GM18520 (cell line): Measurements from ENCODE around the gene GH2.
"Not testable (repeated sequence)": the region's sequence is repeated elsewhere in the genome, so short reads cannot be mapped to it uniquely, and the experiment has no call there.

Experiments
- ATAC-seq: cut with Tn5 transposase; IDR thresholded peaks from one replicate; pipeline ENCODE4 v1.9.1; 2021; ENCODE audit not compliant: unreplicated experiment

GH2 gene

DNA sequence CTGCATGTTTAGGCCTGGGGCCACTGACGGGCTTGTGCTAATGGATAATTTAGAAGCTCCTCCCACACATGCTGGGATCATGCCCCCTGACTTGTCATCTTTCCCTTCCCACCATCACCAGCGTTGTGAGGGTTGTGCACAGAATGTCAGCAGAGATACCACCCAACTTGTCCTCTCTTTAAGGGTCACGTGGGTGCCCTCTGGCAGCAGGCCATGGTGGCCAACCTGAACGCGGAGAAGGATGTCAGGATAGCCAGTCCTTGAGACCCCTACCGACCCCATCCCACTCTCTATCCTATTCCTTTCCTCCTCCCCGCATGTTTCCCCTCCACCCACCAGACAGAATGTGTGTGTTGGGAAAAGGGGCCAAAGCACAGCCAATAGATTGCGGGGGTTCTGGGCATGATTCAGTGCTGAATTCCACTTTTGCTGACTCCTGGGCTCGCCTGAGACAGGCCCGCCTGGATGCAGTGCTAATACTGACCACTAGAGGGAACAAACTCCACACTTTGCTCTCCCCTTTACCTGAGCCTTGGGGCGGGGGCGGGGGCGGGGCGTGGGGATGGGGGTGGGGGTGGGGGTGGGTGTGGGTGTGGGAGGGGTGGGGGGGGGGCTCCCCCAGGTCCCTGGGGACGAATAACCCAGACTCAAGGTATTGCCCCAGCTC lies at the start of gene GH2:
GH2 (minus strand) TSS at position 10 of the 667 bp plus-strand sequence. CDS start 143 bp downstream, outside the sequence.
- no peak for ATAC-seq

DNA sequence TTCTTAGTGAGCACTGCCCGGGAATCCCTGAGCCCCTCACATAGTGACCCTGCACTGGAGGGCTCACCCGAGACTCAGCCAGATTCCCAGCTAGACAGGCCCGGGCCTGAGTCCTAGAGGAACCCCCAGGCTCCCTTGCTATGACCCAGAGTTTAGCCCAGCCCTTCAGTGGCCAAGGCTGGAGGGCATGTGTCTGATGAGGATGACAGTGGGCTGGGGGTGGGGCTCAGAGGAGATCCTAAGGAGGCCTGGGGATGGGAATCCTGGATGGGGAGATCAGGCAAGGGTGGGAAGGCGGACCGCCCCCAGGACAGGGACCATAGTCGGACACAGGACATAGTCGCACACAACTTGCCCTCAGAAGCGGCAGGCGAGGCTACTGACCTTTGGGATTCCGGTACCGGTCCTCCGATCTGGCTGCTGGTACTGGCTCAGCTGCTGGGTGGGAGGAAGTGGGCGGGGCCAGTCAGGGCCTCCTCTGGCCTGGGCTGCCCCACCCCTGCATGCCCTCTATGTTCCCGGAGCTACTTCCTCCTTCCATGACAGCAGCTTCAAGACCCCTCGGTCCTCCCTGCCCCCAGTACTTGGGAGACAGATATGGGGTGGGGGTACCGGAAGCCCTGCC lies 49.3 kb upstream of the GH2 start:
- peak; percentile 35 for ATAC-seq

DNA sequence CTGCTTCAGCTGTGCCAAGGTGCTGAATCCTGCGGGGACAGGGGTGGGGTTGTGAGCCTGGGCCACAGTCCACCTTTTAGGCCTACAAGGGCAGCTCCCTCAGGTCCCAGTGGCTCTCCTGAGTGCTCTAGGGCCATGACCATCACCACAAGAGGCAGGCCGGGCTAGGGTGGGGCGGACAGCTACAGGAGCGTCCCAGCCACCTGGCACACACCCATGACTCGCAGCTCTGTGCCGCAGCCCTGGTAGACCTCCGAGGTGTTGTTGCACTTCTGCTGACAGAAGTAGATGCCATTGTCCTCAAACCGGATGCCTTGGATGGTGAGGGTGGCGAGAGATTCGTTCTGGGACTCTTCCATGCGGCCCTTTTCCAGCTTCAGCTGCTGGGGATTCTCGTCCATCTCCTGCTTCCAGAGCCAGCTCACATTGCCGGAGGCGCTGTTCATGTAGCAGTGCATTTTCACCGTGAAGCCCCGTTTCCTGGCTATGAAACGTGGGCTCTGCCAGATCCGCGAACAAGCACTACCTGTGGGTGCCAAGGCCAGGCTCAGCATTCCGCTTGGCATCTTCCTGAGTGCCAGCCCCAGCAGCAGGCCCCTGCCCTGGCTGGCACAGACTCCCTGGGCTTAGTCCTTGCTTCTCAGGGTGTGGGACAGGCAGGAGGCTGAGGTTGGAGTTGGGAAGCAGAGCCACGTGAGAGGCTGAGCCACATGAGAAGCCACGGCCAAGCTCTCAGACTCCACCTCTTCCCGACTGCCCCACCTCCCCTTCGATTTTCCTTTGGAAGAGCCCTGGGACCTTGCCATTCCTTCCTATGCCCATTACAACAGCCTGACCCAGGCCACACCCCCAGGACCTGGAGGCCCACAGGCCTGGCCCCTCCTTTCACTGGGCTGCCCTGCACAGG lies 48.4 kb upstream of the GH2 start:
- no peak for ATAC-seq

DNA sequence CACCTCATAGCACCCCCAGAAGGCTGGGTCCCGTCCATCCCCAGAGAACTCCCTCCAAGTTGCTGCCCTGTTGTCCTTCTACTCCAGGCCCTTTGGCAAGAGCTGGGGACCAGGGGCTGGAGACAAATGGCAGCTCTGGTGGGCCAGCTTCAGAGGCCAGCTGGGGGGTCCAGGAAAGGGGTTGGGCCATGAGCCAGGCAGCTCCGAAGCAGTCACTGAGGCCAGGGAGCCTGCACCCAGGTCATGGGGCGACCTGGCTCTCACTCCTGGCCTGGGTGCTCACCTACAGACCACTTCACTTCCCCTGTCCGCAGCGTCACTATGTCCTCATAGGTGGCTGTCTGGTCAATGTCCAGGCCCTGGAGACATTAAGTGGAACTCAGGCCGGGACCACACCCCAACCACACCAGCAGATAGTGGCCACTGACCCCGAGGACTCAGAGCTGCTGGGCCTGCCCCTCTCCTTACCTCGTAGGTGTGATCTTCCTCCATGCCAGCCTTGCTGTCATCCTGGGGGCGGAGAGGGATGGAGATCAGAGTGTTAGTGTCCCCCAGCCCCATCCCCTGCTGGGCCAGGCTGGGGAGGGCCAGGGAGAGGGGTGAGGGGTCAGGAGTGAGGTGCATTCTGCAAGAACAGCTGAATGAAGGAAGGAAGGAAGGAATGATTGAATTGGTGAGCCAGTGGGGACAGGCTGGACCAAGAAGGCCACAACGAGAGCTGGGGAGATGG lies 47.4 kb upstream of the GH2 start:
- ATAC-seq: no peak

DNA sequence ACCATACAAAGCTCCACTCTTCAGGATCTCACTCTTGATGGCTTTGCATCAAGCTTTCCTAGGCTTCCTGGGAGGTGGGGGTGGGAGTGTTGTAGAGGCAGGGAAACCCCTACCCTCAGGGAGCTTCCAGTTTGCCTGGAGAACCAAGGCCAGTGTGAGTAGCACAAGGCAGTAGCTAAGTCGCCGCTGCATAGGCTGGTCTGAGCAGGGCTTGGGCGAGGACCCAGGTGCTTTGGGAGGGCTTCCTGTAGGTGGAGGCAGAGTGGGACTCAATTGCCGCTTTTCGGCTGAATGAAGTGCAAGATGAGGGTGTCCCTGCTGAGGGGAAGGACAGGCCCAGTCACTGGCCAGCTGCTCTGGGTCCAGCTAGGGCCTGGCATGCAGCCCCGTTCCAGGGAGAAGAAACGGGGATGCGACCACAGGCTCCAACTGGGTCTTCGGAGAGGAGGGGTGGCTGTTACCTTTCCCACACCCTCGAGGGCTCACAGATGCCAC lies 46.5 kb upstream of the GH2 start:
- no peak for ATAC-seq

DNA sequence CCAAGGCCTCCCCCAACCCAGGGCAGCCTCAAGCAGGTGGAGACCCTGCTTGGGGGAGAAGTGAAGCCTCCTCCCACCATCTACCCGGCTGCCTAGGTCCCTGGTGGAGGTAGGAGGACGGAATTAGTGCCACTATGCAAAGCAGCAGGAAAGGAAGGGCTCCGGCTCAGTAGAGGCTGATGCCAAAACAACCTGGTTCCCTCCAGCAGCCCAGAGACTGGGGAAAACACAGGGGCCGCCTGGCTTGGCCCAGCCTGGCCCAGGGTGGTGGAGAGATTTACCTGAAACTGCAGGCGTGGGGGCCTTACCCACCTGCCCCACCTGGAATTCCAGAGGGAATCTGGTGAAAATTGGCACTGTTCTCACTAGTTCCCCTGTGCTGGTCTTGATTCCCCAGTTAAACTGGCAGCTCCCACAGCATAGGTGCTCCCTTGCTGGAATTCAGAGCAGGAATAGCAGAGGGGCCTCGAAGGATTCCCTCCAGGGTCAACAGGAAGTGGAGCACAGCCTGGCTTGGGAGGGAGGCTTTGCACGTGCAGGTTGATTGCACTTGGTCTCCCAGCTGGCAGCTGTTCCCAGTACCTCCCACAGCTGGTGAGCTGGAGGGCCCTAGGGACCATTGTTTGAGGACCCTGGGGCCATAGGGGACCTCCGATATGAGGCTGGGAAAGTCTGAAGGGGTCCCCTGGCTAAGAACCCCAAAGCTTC lies 45.9 kb upstream of the GH2 start:
- ATAC-seq: no peak

DNA sequence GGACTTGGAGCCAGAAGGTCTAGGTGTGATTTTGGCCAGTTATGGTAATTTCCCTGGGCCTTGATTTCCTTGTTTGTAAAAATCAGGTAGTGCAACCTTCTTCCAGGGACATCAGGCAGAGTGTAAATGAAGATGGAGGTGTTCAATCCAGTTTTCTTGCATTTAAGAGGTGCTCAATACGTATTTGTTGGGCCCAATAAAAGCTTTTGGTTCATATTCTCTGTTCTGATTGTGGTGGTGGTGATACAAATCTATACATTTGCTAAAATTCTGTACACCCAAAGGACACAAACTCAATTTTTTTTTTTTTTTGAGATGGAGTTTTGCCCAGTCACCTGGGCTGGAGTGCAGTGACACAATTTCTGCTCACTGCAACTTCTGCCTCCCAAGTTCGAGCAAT lies 44.4 kb upstream of the GH2 start:
- ATAC-seq: no peak

DNA sequence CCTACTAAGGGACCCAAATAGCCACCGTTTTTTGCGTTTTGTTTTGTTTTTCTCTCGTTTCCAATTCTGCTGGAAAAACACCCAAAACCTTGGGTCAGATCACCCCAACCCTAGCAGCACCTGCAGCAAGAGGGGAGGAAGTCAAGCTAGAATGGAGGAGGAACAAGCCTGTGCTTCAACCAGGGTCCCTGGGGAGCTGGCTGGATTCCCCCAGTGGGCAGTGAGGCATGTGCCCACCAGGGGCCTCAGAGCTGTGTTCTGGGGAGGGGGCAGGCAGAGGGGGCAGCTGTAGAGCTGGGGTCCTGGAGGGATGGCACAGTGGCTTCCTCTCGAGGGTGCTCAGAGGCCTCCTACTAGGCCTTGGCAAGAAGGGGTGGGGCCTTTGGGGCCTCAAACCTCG lies 43.9 kb upstream of the GH2 start:
- no peak for ATAC-seq

DNA sequence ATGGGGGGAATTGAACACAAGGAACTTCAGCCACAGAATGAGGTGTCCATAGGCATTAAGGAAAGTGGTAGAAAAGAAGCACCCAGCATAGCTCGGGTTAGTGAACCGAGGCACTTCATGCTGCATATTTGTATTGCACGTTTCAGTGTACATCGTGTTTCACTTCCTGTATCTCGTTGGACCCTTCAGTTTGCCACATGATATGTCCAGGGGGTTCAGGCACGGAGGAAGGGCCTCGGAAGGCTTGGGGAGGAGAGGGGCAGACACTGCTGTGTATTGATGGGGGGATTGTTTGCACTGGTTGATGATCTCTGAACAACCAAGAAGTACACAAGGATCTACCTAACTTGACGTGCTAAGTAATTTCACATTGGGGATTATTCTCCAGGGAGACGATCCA lies 40.7 kb upstream of the GH2 start:
- not testable (repeated sequence) for ATAC-seq

DNA sequence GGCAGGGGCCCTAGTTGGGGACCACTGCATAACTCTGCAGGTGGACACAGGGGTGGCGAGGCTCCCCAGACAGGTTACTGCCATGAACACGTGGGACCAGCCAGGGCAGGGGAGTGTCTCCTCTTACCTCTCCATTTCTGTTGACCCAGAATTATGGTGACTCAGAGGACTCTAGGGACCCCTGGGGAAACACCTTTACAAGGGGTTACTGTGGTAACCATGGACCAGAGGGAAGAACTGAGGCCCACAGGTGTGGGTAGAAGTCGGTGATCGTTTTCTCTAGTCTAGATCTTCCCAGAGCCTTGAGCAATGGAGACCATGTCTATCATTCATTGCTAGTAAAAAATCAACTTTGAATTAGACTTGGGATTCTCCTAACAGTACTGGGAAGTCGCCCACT lies 39.0 kb upstream of the GH2 start:
- ATAC-seq: not testable (repeated sequence)

DNA sequence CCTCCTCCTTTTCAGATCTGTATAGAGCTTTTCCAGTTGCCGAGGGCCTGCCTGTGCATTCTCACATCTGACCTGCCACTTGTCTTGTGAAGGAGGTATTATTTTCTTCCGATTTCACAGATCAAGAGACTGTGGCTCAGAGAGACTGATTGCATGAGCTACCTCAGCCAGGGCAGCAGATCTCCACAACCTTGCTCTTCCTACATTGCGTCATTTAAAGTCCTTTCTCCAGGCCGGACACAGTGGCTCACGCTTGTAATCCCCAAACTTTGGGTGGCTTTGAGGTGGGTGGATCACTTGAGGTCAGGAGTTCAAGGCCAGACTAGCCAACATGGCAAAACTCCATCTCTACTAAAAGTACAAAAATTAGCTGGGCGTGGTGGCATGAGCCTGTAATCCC lies 38.3 kb upstream of the GH2 start:
- not testable (repeated sequence) for ATAC-seq

DNA sequence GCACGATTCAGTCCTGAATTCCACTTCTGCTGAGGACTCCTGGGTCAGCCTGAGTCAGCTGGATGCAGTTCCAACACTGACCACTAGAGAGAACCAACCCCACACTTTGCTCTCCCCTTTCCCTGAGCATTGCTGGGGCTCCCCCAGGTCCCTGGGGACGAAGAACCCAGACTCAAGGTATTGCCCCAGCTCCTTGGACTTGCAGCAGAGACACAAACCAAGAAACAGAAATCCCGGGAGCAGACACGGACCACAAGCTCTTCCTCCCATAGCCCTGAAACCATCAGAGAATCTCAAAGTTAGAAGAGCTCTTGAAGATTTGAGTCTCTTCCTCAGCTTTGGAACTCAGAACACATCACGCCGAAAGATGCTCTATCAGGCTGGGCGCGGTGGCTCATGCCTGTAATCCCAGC lies 37.6 kb upstream of the GH2 start:
- ATAC-seq: no peak

DNA sequence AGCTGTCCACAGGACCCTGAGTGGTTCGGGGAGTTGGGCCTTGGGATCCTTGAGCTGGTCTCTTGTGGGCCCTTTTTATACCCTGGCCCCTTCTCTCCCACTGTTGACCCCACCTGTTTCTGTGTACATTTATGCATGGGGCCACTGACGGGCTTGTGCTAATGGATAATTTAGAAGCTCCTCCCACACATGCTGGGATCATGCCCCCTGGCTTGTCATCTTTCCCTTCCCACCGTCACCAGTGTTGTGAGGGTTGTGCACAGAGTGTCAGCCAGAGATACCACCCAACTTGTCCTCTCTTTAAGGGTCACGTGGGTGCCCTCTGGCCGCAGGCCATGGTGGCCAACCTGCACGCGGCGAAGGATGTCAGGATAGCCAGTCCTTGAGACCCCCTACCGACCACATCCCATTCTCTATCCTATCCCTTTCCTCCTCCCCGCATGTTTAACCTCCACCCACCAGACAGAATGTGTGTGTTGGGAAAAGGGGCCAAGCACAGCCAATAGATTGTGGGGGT lies 37.1 kb upstream of the GH2 start, which contains the start of gene GH1:
GH1 (minus strand) TSS at position 51 of the 517 bp plus-strand sequence. CDS start 63 bp downstream, outside the sequence.
- not testable (repeated sequence) for ATAC-seq

DNA sequence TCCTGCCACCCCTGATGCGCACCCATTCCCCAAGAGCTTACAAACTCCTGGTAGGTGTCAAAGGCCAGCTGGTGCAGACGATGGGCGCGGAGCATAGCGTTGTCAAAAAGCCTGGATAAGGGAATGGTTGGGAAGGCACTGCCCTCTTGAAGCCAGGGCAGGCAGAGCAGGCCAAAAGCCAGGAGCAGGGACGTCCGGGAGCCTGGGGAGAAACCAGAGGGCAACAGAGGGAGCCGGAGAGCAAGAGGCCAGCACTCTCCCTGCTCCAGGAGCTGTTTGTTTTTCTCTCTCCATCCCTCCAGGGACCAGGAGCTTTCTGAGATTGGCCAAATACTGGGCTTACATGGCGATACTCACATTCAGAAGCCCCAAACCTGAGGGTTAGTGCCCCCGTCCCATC lies 36.6 kb upstream of the GH2 start:
- ATAC-seq: no peak

DNA sequence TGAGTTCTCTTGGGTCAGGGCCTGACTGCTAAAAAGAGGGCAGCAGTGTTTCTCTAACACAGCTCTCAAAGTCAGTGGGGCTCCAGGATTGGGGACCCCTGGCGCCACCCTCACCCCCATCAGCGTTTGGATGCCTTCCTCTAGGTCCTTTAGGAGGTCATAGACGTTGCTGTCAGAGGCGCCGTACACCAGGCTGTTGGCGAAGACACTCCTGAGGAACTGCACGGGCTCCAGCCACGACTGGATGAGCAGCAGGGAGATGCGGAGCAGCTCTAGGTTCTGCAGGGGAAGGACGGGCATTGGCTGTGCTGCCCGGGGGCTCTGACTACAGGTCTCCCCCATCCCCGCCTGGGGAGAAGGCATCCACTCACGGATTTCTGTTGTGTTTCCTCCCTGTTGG lies 35.9 kb upstream of the GH2 start:
- no peak for ATAC-seq

DNA sequence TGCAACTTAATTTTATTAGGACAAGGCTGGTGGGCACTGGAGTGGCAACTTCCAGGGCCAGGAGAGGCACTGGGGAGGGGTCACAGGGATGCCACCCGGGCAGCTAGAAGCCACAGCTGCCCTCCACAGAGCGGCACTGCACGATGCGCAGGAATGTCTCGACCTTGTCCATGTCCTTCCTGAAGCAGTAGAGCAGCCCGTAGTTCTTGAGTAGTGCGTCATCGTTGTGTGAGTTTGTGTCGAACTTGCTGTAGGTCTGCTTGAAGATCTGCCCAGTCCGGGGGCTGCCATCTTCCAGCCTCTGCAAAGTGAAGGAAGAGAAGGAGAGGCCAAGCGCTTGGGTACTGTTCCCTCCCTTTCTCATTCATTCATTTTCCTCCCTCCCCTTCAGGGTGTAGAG lies 35.5 kb upstream of the GH2 start:
- ATAC-seq: not testable (repeated sequence)

DNA sequence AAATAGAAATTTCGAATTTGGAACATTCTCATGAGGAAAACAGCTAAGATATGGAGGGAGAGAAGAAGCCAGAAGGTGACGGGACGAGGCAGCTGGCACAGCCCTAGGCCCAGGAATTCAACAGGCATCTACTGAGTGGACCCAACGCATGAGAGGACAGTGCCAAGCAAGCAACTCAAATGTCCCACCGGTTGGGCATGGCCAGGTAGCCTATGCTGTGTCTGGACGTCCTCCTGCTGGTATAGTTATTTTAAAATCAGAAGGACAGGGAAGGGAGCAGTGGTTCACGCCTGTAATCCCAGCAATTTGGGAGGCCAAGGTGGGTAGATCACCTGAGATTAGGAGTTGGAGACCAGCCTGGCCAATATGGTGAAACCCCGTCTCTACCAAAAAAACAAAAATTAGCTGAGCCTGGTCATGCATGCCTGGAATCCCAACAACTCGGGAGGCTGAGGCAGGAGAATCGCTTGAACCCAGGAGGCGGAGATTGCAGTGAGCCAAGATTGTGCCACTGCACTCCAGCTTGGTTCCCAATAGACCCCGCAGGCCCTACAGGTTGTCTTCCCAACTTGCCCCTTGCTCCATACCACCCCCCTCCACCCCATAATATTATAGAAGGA lies 34.9 kb upstream of the GH2 start:
- ATAC-seq: no peak

DNA sequence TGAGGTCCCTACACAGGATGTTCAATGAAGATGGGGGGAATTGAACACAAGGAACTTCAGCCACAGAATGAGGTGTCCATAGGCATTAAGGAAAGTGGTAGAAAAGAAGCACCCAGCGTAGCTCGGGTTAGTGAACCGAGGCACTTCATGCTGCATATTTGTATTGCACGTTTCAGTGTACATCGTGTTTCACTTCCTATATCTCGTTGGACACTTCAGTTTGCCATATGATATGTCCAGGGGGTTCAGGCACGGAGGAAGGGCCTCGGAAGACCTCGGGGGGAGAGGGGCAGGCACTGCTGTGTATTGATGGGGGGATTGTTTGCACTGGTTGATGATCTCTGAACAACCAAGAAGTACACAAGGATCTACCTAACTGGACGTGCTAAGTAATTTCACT lies 34.0 kb upstream of the GH2 start:
- not testable (repeated sequence) for ATAC-seq

DNA sequence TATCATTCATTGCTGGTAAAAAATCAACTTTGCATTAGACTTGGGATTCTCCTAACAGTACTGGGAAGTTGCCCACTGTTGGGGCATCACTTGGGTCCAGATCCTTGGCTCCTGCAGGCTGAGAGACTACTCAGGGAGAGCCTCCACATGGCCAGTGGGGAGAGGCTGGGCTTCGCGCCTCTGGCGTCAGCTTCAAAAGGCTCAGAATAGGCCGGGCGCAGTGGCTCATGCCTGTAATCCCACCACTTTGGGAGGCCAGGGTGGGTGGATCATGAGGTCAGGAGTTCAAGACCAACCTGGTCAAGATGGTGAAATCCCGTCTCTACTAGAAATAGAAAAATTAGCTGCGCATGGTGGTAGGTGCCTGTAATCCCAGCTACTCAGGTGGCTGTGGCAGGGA lies 32.7 kb upstream of the GH2 start:
- ATAC-seq: no peak
